Nucleus accumbens (tissue), 56 donors: Measurements from ENCODE around the gene IMPG1.

ENCODE experiments used
- DNase-seq, 56 donors: peaks; one replicate each; lab custom pipeline; 2025; lab: John Stamatoyannopoulos, UW

IMPG1 gene

DNA sequence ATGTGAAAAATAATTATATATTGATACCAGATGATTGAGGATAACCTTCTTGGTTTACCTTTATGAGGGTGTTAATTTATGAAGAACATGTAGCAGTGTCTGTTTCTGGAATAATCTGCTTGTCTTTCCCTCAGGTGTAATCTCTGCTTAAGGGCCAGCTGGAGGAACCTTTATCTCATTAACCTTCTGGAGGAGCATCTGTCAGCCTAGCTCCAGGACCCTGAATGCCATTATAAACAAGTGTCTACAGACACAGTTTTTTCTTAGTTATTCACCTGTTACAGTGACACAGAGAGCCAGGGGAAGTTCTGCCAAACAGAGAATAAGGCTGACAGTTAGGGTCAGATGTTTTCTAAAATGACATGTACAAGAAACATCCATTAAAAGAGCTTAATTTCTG is at the start of gene IMPG1:
Gene IMPG1, minus strand, starts transcription at position 101 of the 400 bp plus-strand sequence. CDS start 174 bp downstream, outside the sequence.
- no peak for DNase-seq

- DNase-seq: no peak
Measured at GRCh38 chr6:76120302-76120701, 47.8 kb upstream of the IMPG1 start.

DNA sequence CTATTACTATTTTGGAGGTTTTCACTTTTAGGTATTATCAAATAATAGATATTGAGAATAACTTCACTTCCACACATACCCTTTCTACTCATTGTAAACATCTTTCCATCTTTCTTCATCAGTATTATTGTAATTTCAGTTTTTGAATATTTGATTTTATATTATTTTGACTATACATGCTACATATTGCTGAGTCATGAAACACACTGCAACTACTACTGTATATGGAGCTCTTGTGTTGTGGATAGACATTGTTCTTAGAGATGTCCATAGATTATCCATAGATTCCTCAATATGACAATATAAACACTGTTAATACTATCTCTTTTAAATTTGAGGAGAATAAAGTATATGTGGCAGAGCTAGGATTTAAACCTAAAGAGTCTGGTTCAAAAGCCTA is 819 bp upstream of the IMPG1 start:
- DNase-seq: no peak

DNA sequence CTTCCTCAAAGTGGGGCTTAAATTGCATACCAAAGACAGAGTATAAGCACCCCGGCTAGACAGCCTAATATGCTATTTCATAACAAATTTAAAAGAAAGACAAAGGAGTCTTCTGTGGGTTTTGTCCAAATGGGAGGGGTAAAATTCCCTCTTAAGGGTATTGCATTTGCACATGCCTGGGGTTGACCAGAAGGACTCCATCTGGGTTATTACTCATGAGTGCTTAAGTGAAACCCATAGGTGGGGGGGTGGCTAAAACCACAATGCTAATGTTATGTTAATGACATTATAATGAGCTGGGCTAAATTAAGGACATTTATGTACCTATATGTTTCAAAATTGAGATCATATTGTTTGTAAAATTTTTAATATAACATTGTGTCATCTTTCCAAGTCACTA is 15.0 kb downstream of the IMPG1 start:
- DNase-seq: no peak

DNA sequence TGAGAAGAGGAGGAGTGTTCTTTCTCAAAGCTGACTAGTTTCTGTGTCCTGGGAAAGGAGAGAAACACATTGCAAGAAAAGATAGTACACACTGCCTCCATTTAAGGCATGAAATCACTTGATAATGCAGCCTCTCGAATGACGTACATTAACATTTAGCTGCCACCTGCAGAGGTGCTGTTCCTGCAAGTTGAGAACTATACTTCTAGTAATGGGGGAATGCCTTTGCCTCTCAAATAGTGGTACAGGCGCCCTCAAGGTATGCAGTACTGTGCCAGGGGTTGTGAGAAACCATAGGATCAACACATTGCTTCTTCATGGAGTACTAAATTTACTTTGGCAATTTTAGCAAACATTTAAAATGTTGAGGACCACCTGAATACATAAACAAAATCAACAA is 20.1 kb downstream of the IMPG1 start:
- DNase-seq: no peak

GRCh38 chr6:76043690-76044089 is 28.8 kb downstream of the IMPG1 start:
- DNase-seq: no peak

- DNase-seq: no peak
Measured at GRCh38 chr6:76035713-76036112, 36.7 kb downstream of the IMPG1 start.

GRCh38 chr6:76026101-76026500 is 46.4 kb downstream of the IMPG1 start:
- no peak for DNase-seq

DNA sequence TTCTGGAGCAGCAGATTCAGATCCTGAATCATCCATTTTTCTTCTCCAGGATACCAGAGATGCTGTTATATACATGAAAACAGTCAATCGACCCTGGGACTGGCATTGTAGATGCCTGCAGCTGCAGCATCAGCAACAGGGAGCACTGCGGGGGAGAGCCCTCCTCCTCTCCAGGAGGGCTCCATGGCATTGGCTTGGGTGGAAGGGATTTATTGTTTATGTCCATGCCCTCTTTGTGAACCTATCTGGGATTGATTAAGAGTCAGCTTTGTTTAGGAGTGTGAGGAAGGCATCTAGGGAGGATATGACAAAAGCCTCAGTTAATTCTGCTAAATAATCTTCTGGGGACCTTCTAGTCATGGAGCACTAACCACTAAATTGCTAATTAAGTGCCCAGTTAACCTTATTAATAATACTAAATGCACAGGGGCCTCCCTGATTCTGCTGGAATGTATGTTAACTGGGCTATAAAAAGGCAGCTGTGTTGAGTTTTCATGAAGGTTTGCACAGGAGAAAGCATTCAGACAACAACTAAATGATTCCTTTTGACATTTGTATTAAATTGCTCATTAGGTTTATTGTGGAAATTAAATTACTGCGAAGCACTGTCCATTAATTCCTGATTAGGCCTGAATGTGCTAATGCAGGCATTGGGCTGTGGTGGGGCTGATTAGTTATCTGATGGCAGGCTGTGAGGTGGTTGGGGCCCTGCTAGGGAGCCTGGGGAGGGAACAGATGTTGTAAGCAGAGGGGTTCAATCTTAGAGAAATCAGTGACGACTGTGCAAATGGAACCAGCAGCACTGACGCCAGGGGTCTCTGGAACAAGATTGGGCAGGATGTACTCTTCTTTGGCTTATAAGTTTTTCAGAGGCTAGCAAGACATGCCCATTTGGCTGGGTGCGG is 57.6 kb downstream of the IMPG1 start:
- no peak for DNase-seq

DNA sequence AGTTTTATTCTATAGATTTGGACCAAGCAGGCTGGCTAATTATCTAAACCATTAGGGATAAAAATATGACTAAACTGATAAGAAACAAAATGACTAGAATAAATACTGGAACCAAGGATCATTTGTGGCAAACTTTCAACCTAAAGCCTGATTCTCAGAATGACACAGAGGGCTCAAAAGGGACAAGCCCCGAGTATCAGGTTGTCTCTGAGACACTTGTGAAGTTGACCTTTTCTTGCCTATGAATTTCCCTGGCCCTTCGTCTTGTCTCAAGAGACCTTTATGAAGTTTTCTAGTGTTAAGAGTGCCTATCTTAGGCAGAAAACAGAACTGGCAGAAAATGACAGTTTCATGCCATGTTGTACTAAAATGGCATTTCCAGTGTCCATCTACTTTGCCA is 68.3 kb downstream of the IMPG1 start:
- DNase-seq: no peak

DNA sequence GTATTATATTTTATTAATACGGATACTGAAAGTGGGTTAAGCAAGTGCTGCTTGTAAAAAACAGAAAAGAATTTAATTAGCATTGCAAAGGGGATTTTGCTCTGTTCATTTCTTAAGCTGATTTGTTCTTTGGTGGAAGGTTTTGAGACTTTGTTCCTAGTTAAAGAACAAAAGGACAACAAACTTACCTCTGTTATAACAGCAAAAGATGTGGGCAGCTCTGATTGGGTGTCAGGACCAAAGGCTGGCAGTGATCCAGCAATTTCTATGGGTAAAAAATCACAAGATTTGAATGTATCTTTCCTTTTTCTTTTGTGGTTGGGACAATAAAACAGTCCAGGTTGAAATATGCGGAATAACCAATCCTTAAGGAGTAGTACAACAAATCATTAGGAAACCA is 68.8 kb downstream of the IMPG1 start:
- no peak for DNase-seq

DNA sequence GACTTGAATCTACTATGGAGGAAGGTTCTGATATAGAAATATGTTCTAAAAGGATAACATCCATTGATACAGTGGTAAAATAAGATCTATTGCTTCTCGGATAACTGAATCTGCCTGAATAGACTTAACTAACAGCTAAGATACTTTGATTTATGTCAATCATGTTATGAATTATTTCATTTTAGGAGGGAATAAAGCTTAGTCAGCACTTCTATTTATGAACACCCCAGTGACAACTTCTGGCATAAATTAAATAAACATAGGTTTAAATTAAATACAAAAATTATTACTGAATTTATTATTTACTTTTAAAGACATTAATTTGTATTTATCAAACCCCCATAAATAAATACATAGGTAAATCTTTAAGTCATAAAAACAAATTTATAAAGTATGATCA is 69.3 kb downstream of the IMPG1 start:
- no peak for DNase-seq

GRCh38 chr6:76000629-76001028 is 71.8 kb downstream of the IMPG1 start:
- no peak for DNase-seq

DNA sequence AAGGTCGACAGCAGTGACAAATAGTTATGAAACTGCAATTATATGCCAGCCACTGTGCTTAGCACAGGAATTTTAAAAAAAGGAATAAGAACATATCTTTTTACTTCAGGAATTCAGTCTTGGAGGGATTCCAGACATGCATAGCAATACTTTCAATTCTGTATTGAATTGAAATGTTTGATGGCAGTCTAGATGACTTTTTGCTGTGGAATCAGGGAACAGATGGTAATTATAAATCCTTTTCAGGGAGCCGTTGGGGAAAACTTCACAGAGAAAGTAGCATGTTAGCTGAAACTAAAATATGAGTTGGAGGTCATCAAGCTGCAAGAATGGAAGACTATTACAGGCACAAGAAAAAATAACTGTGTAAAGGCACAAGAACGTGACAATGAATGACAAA is 74.8 kb downstream of the IMPG1 start:
- no peak for DNase-seq

GRCh38 chr6:75993236-75994162 is 79.0 kb downstream of the IMPG1 start:
- DNase-seq: no peak

GRCh38 chr6:75991941-75992340 is 80.5 kb downstream of the IMPG1 start:
- no peak for DNase-seq

GRCh38 chr6:75986935-75987334 is 85.5 kb downstream of the IMPG1 start:
- DNase-seq: no peak

DNA sequence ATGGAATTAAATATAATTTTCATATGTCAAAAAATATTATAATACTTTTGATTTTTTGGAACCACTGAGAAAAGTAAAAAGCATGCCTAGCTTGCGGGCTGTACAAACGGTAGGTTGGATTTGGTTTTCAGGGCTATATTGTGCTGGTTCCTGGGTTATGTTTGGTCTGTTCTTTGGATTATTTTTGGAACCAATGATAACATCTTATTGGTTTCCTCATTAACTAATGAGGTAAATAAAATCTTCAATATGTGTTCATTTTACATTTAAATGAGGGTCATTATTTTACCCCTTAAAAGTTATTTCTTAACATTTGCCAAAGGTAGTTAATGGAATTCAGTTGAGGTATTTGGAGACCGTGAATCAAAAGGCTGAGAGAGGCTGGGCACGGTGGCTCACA is 96.6 kb downstream of the IMPG1 start:
- no peak for DNase-seq

DNA sequence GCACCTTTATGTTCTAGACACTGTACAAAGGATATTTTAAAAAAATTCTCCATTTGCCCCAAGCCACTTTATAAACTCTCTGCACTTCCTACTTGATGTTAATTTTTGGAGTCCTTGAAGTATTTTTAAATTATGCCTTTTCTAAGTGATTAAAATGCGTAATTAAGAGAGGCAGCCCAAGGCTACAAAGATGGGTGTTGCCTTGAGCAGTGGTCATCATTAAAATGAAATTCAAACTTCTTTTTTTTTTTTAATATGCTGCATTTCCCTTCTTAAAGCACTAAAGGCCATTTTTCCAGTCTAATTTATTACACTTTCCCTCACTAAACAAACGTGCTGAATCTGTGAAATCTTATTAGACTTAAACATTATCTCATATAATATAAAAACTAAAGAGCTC is 102.4 kb downstream of the IMPG1 start:
- DNase-seq: no peak

- DNase-seq: no peak
Measured at GRCh38 chr6:75968143-75968542, 104.3 kb downstream of the IMPG1 start.

GRCh38 chr6:75963569-75963968 is 108.9 kb downstream of the IMPG1 start:
- DNase-seq: no peak

DNA sequence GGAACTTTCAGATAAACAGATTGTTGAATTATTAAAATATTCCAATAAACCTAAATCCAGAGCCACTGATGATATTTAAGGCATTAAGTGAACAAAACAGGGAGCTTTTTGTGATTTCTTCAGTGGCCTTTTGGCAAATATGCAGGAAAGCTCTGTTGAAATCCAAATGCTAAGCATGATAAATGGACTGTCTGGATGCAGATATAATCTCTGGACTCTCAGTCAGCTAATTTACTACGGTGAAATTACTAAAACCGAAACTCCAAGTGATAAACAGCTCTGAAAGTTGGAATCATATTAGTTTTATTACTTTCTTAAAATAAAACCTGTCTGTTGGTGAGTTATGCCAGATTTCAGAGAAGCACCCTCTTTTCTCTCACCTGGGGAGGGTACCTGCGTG is 120.3 kb downstream of the IMPG1 start:
- DNase-seq: no peak
